ENCODE measurements around the gene RUNX2. TPM values are rescaled to one million over a fixed set of nuclear protein-coding genes. Genes with fewer than 3 reads are reported as not detected.
A peak's percentile ranks its signal among the peaks of the same experiment; 100 is the strongest.

The RUNX2 gene
- total and polyA plus RNA-seq, 2 of the 8 experiments (the other 6 are each of a cell fraction or from before 2014, with no cell fraction given): 0.26 to 1.2 TPM

DNA sequence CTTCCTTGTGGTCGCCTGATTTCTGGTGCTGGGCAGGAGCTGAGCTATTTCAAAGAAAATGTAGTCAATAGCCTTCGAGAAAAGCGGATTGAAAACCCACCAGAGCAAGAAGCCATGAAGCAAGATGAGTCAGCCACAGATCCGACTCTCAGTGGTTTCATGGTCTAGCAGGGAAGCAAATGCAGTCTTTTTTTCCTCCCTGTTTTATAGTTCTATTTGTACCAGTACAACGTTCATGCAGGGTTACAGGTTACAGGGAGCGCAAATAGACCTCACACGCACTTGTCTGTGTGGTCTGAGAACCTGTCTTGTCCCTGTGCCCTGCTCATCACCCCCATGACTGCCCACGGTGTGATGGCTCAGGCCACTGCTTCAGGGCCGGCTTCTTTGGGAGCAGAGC lies 359.4 kb downstream of the RUNX2 start:
- Histone ChIP-seq H3K4me2 (ENCODE audit: insufficient read depth in 1 of 2, low read depth in 2 of 2, low read length in 2 of 2) (no peak overlapping the region), H3K23me2 (ENCODE audit: low read depth, low read length) (no peaks in the 10 kb centered on the region), H3K27me3 (replicated peaks in 1 of 4; ENCODE audit: control insufficient read depth in 3 of 4, extremely low read depth in 1 of 4, insufficient read depth in 3 of 4, low read length in 3 of 4) (no peaks in the 10 kb centered on the region), H4K5ac (ENCODE audit: insufficient read length, low read depth, low read length) (no peak overlapping the region), H3K4me3 (ENCODE audit: extremely low read depth in 1 of 4, insufficient read depth in 2 of 4, low read depth in 3 of 4, low read length in 4 of 4) (no peak overlapping the region), H4K91ac (replicated peaks; ENCODE audit: insufficient read length, low read length) (no peak overlapping the region), H4K20me1 (replicated peaks in 1 of 2; ENCODE audit: control insufficient read depth in 1 of 2, insufficient read depth in 2 of 2, low read length in 2 of 2) (no peaks in the 10 kb centered on the region), H2BK15ac (ENCODE audit: low read length) (no peak overlapping the region), H4K8ac (ENCODE audit: extremely low read depth, insufficient read depth, low read length) (no peak overlapping the region), H2AFZ (ENCODE audit: low read length) (0 out of 2 replicates have a peak overlapping the region, but pooled peaks have one; percentile 6), H3K79me2 (ENCODE audit: control insufficient read depth in 1 of 2, insufficient read depth in 2 of 2, low read length in 2 of 2) (no peaks in the 10 kb centered on the region), H3K27ac (ENCODE audit: low read depth, low read length) (no peak overlapping the region), H3K9me3 (ENCODE audit: insufficient read depth in 2 of 2, low read depth in 1 of 2, low read length in 1 of 2) (no peaks in the 10 kb centered on the region), H3K23ac (ENCODE audit: insufficient read length) (no peak overlapping the region), H3K4ac (replicated peaks; ENCODE audit: insufficient read length, low read depth, low read length) (no peak overlapping the region), H2BK12ac (ENCODE audit: low read depth, low read length) (no peak overlapping the region), H3K9ac (replicated peaks in 1 of 4; ENCODE audit: extremely low read depth in 1 of 4, low read depth in 3 of 4, low read length in 3 of 4) (no peak overlapping the region), H3K4me1 (replicated peaks in 1 of 4; ENCODE audit: control insufficient read depth in 3 of 4, insufficient read depth in 4 of 4, low read length in 3 of 4) (no peaks in the 10 kb centered on the region), H2AK5ac (ENCODE audit: low read depth, low read length) (no peak overlapping the region), H3K79me1 (ENCODE audit: low read depth, low read length) (no peaks in the 10 kb centered on the region), H3K36me3 (ENCODE audit: control insufficient read depth in 2 of 4, insufficient read depth in 4 of 4, low read length in 3 of 4) (no peaks in the 10 kb centered on the region), H2BK20ac (ENCODE audit: low read length) (no peak overlapping the region), H2BK5ac (ENCODE audit: low read depth, low read length) (no peak overlapping the region), H3K18ac (ENCODE audit: extremely low read depth, low read length) (no peak overlapping the region), H3K56ac (replicated peaks; ENCODE audit: insufficient read length, low read depth, low read length) (no peak overlapping the region), H2BK120ac (replicated peaks; ENCODE audit: low read depth, low read length) (no peak overlapping the region), H3K14ac (ENCODE audit: insufficient read length) (no peak overlapping the region)
- TF ChIP-seq RFX5 (IDR thresholded peaks at IDR 0.05; ENCODE audit: borderline replicate concordance, low read depth, low read length): no peak
- no peak for TF ChIP-seq JUND (IDR thresholded peaks at IDR 0.05; ENCODE audit: low read length)
- TF ChIP-seq SP4 (IDR thresholded peaks at IDR 0.05; ENCODE audit: low read length): no peak
- TF ChIP-seq HDAC6 (IDR thresholded peaks at IDR 0.05; ENCODE audit: low read depth, low read length): no peak
- TF ChIP-seq KDM4A (IDR thresholded peaks at IDR 0.05; ENCODE audit: low read depth, low read length, severe bottlenecking): no peak
- TF ChIP-seq TCF12 (IDR thresholded peaks at IDR 0.05; ENCODE audit: low read depth, low read length): no peak
- no peak for TF ChIP-seq RAD21 (IDR thresholded peaks at IDR 0.05 in 1 of 2, conservative IDR thresholded peaks at IDR 0.05 in 1 of 2; ENCODE audit: low read depth in 2 of 2, low read length in 2 of 2)
- TF ChIP-seq KDM1A (IDR thresholded peaks at IDR 0.05; ENCODE audit: borderline replicate concordance, low read length): no peak
- TF ChIP-seq CHD2 (IDR thresholded peaks at IDR 0.05; ENCODE audit: low read length): no peak
- TF ChIP-seq BCL11A (IDR thresholded peaks at IDR 0.05; ENCODE audit: low read depth in 2 of 2, low read length in 2 of 2): no peak
- no peak for FAIRE-seq
- ChIA-PET POLR2A (ENCODE audit: partially characterized antibody) (no interaction called here), CTCF (ENCODE audit: partially characterized antibody) (interaction anchor here (0.9 kb wide), 1 partner anchor 11 kb away, joined by 3 read pairs; no protein-coding TSS in a partner anchor)
- 94% methylated on average over 9 of the region's 9 CpGs; no CpG with 5 or more reads in 1 of the 2 experiments for WGBS, 2 experiments (ENCODE audit: extremely low coverage in 1 of 2, insufficient coverage in 1 of 2, insufficient read length in 1 of 2, insufficient replicate concordance in 2 of 2, low coverage in 1 of 2, low lambda C conversion rate in 2 of 2, missing lambda C conversion rate in 1 of 2)
- DNase-seq (ENCODE audit: low read depth in 1 of 2, low spot score in 2 of 2): no peak

All from H1 (cell line).